ENCODE data around the gene CAPN9. TPM values are rescaled to one million over a fixed set of nuclear protein-coding genes. Genes with fewer than 3 reads are reported as not detected.

CAPN9 gene
- total RNA-seq, 2 donors from 2014 or later: 0.45 to 0.59 TPM

- TF ChIP-seq POLR2A (IDR thresholded peaks at IDR 0.05) (no peak), CTCF (IDR thresholded peaks at IDR 0.05) (no peak), POLR2AphosphoS5 (IDR thresholded peaks at IDR 0.05) (no peak)
- Histone ChIP-seq H3K27me3 (replicated peaks; ENCODE audit: insufficient read depth) (no peaks in the 10 kb centered on the region), H3K9me3 (no peaks in the 10 kb centered on the region), H3K27ac (no peak overlapping the region), H3K4me3 (no peak overlapping the region), H3K4me1 (replicated peaks) (no peaks in the 10 kb centered on the region), H3K36me3 (no peaks in the 10 kb centered on the region)
- no peak for DNase-seq (ENCODE audit: low spot score)
- intact Hi-C loops (cut with DNase I): no loop called here
- WGBS: 81% methylated on average over 13 of the region's 13 CpGs
These were observed 74.9 kb downstream of the CAPN9 start for GRCh38 chr1:230822092-230822581.

DNA sequence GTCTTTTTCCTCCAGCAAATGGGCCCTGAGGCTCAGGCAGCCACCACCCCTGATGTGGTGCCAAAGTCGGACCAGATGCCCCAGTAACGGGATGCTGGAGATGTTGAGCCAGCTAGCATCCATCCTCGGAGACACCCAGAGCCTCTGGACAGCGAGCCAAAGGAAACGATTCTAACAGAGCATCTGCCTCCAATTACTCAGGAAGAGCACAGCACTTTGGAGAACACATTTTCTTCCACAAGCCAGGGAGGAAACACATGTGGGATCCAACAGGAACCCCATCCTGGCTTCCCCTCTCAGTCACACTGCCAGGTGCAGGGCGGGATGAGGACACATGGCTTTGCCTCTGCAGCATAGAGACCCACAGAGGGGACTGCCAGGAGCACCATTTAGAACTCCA lies 76.2 kb downstream of the CAPN9 start:
- H3K36me3 ChIP-seq: no peaks in the 10 kb centered on the region
- no peaks in the 10 kb centered on the region for H3K27me3 ChIP-seq (replicated peaks; ENCODE audit: insufficient read depth)
- WGBS: 70% methylated on average over 6 of the region's 6 CpGs
- intact Hi-C loops (cut with DNase I): no loop called here
- no peaks in the 10 kb centered on the region for H3K4me1 ChIP-seq (replicated peaks)
- TF ChIP-seq CTCF (IDR thresholded peaks at IDR 0.05) (no peak), POLR2A (IDR thresholded peaks at IDR 0.05) (no peak), POLR2AphosphoS5 (IDR thresholded peaks at IDR 0.05) (no peak)
- H3K4me3 ChIP-seq: no peak overlapping the region
- no peak for DNase-seq (ENCODE audit: low spot score)
- no peak overlapping the region for H3K27ac ChIP-seq
- H3K9me3 ChIP-seq: no peaks in the 10 kb centered on the region

- H3K27me3 ChIP-seq (replicated peaks; ENCODE audit: insufficient read depth): no peaks in the 10 kb centered on the region
- H3K36me3 ChIP-seq: no peaks in the 10 kb centered on the region
- H3K9me3 ChIP-seq: no peaks in the 10 kb centered on the region
- H3K4me3 ChIP-seq: no peak overlapping the region
- no peak for DNase-seq (ENCODE audit: low spot score)
- TF ChIP-seq CTCF (IDR thresholded peaks at IDR 0.05): no peak
- TF ChIP-seq POLR2A (IDR thresholded peaks at IDR 0.05): no peak
- TF ChIP-seq POLR2AphosphoS5 (IDR thresholded peaks at IDR 0.05): no peak
- intact Hi-C loops (cut with DNase I): no loop called here
- no peaks in the 10 kb centered on the region for H3K4me1 ChIP-seq (replicated peaks)
- 68% methylated on average over 3 of the region's 3 CpGs for WGBS
- H3K27ac ChIP-seq: no peak overlapping the region
These were observed 76.8 kb downstream of the CAPN9 start for GRCh38 chr1:230823931-230824381.

GRCh38 chr1:230824551-230824918 lies 77.3 kb downstream of the CAPN9 start:
- intact Hi-C loops (cut with DNase I): no loop called here
- H3K36me3 ChIP-seq: no peaks in the 10 kb centered on the region
- H3K9me3 ChIP-seq: no peaks in the 10 kb centered on the region
- DNase-seq (ENCODE audit: low spot score): no peak
- H3K27ac ChIP-seq: peak overlapping the region in 1 of 2 donors; percentile 5
- TF ChIP-seq CTCF (IDR thresholded peaks at IDR 0.05) (no peak), POLR2AphosphoS5 (IDR thresholded peaks at IDR 0.05) (no peak), POLR2A (IDR thresholded peaks at IDR 0.05) (no peak)
- no peak overlapping the region for H3K4me3 ChIP-seq
- H3K4me1 ChIP-seq (replicated peaks): no peaks in the 10 kb centered on the region
- WGBS: 84% methylated on average over 4 of the region's 4 CpGs
- no peaks in the 10 kb centered on the region for H3K27me3 ChIP-seq (replicated peaks; ENCODE audit: insufficient read depth)

DNA sequence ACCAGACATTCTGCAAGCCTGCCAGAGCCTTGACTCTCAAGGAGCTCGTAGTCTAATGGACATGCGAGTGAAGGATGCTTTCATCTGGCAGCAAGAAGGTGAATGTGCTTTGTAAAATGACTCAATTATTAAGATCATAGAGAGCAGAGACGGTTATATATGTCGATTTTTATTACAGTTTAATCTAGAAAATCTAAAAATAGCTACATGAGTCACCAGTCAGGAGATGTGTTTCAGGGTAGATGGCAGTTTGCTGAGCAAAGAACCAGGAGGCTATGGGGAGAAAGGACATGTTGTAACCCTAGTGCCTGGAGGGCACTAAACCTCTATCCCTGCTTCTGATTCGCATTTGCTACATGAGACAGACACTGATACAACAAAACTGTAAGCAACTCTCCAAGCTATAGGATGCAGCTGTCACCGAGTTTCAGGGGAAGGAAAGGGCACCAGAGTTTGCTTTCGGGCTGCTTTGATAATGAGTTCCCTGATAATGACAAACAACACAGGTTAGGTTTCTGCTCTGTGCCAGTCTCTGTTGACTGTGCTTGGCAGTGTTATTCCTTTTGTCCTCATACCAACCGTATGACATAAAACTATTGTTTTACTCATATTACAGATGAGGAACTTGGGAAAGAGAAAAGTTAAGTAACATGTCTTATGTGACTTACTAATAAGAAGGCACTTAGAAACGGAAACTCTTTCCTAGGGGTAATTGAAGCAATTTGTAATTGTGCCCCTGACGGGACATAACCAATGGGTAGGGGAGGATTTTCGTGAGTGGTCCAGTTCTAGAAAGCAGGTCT lies 77.9 kb downstream of the CAPN9 start:
- Histone ChIP-seq H3K4me1 (replicated peaks) (no peaks in the 10 kb centered on the region), H3K36me3 (no peaks in the 10 kb centered on the region), H3K27me3 (replicated peaks; ENCODE audit: insufficient read depth) (no peaks in the 10 kb centered on the region), H3K9me3 (no peaks in the 10 kb centered on the region), H3K4me3 (no peak overlapping the region), H3K27ac (peak overlapping the region in 1 of 2 donors; percentile 5)
- no peak for DNase-seq (ENCODE audit: low spot score)
- intact Hi-C loops (cut with DNase I): no loop called here
- WGBS: 47% methylated on average over 11 of the region's 11 CpGs
- no peak for TF ChIP-seq POLR2A (IDR thresholded peaks at IDR 0.05)
- TF ChIP-seq POLR2AphosphoS5 (IDR thresholded peaks at IDR 0.05): peak; percentile 14

All from prostate gland (tissue), 2 donors.